Brain pericyte (primary cell): ENCODE results near the gene BICDL1.

ENCODE experiments used
- DNase-seq: peaks from one replicate; pipeline ENCODE4 v3.0.0-alpha.2; 2012; ENCODE audit warnings: low read depth, low spot score

The BICDL1 gene

GRCh38 chr12:120054293-120054692, 65.3 kb downstream of the BICDL1 start:
- no peak for DNase-seq

- DNase-seq = no peak
Observed at GRCh38 chr12:120055231-120056000, 66.4 kb downstream of the BICDL1 start.

- no peak for DNase-seq
Observed at GRCh38 chr12:120056739-120057138, 67.7 kb downstream of the BICDL1 start.

GRCh38 chr12:120060196-120060595, 71.2 kb downstream of the BICDL1 start:
- DNase-seq = no peak

GRCh38 chr12:120060717-120061116, 71.7 kb downstream of the BICDL1 start:
- DNase-seq = no peak

GRCh38 chr12:120061575-120062214, 72.7 kb downstream of the BICDL1 start:
- no peak for DNase-seq

- no peak for DNase-seq
Observed at GRCh38 chr12:120062976-120063579, 74.0 kb downstream of the BICDL1 start.

GRCh38 chr12:120064054-120064940, 75.3 kb downstream of the BICDL1 start:
- no peak for DNase-seq

GRCh38 chr12:120065472-120065871, 76.4 kb downstream of the BICDL1 start:
- no peak for DNase-seq

GRCh38 chr12:120066341-120066740, 77.3 kb downstream of the BICDL1 start:
- DNase-seq = no peak

- no peak for DNase-seq
Observed at GRCh38 chr12:120067084-120067869, 78.2 kb downstream of the BICDL1 start.

- no peak for DNase-seq
Observed at GRCh38 chr12:120067901-120068300, 78.9 kb downstream of the BICDL1 start.

GRCh38 chr12:120069278-120069677, 80.2 kb downstream of the BICDL1 start:
- DNase-seq = no peak

GRCh38 chr12:120071493-120072020, 82.5 kb downstream of the BICDL1 start:
- DNase-seq = no peak

GRCh38 chr12:120072472-120073249, 83.6 kb downstream of the BICDL1 start:
- no peak for DNase-seq

GRCh38 chr12:120075034-120075616, 86.1 kb downstream of the BICDL1 start:
- no peak for DNase-seq

GRCh38 chr12:120076651-120077050, 87.6 kb downstream of the BICDL1 start:
- no peak for DNase-seq

- DNase-seq = no peak
Observed at GRCh38 chr12:120077260-120077659, 88.2 kb downstream of the BICDL1 start.

GRCh38 chr12:120078868-120079267, 89.8 kb downstream of the BICDL1 start:
- DNase-seq = no peak
